Dendritic cell treated with granulocyte-macrophage colony-stimulating factor and Interleukin-4, amounts not matched to agents 40 ng/mL and 50 ng/mL, for 4 days (primary cell): ENCODE measurements around the gene ICAM4.
A peak's percentile ranks its signal among the peaks of the same experiment; 100 is the strongest.
"Not testable (repeated sequence)": the region's sequence is repeated elsewhere in the genome, so short reads cannot be mapped to it uniquely, and the experiment has no call there.

Experiments used
- H3K27ac Mint-ChIP-seq: one replicate; pipeline ENCODE4 v1.8.0; 2022; ENCODE audit warnings: mild to moderate bottlenecking, mixed read lengths
- H3K27me3 Mint-ChIP-seq: one replicate; pipeline ENCODE4 v1.8.0; 2022; ENCODE audit warnings: mild to moderate bottlenecking, mixed read lengths
- H3K36me3 Mint-ChIP-seq: one replicate; pipeline ENCODE4 v1.8.0; 2022; ENCODE audit warnings: low read depth, mixed read lengths
- H3K4me1 Mint-ChIP-seq: one replicate; pipeline ENCODE4 v1.8.0; 2022; ENCODE audit warnings: low read depth, mixed read lengths
- H3K4me3 Mint-ChIP-seq: one replicate; pipeline ENCODE4 v1.8.0; 2022; ENCODE audit warnings: mild to moderate bottlenecking, moderate library complexity, mixed read lengths
- H3K9me3 Mint-ChIP-seq: one replicate; pipeline ENCODE4 v1.8.0; 2022; ENCODE audit warnings: mixed read lengths
- intact Hi-C: fragments of 100-400 bp; cut with micrococcal nuclease; formaldehyde crosslinking; loops from one replicate; pipeline ENCODE4 v1.15.0; 2022

The ICAM4 gene

GRCh38 chr19:10328558-10329429 is 42.0 kb downstream of the ICAM4 start:
- H3K9me3 Mint-ChIP-seq: no peaks in the 10 kb centered on the region

GRCh38 chr19:10329555-10329954 is 42.8 kb downstream of the ICAM4 start:
- Mint-ChIP-seq H3K36me3 (peaks cover 72% of the 10 kb centered on the region), H3K4me1 (peaks cover 26% of the 10 kb centered on the region), H3K4me3 (no peak overlapping the region), H3K9me3 (no peaks in the 10 kb centered on the region), H3K27ac (no peak overlapping the region), H3K27me3 (no peaks in the 10 kb centered on the region)
- intact Hi-C loops: no loop called here

More at GRCh38 chr19:10328558-10329429, 42.0 kb downstream of the ICAM4 start:
- H3K36me3 Mint-ChIP-seq: peaks cover 79% of the 10 kb centered on the region
- intact Hi-C loops: no loop called here
- no peaks in the 10 kb centered on the region for H3K27me3 Mint-ChIP-seq
- H3K4me1 Mint-ChIP-seq: peaks cover 19% of the 10 kb centered on the region
- H3K27ac Mint-ChIP-seq: no peak overlapping the region
- no peak overlapping the region for H3K4me3 Mint-ChIP-seq

- intact Hi-C loops: loop anchor here (5.0 kb wide), 1 partner anchor 40 kb away; no protein-coding TSS in a partner anchor
- Mint-ChIP-seq H3K9me3 (no peaks in the 10 kb centered on the region), H3K4me3 (peak overlapping the region; percentile 94), H3K36me3 (peaks cover 54% of the 10 kb centered on the region), H3K27me3 (no peaks in the 10 kb centered on the region), H3K4me1 (peaks cover 40% of the 10 kb centered on the region), H3K27ac (peak overlapping the region; percentile 92)
These were observed 45.6 kb downstream of the ICAM4 start for GRCh38 chr19:10332158-10332964.

GRCh38 chr19:10332965-10333757 is 46.4 kb downstream of the ICAM4 start, which contains the start of gene RAVER1:
Gene RAVER1, minus strand, starts transcription at chr19:10333529. Its CDS starts 22 bp downstream, at chr19:10333507.
- Mint-ChIP-seq H3K36me3 (peaks cover 46% of the 10 kb centered on the region), H3K9me3 (no peaks in the 10 kb centered on the region), H3K4me1 (peaks cover 44% of the 10 kb centered on the region)

GRCh38 chr19:10333758-10334587 is 47.2 kb downstream of the ICAM4 start:
- Mint-ChIP-seq H3K27ac (peak overlapping the region; percentile 92), H3K4me3 (peak overlapping the region; percentile 94), H3K4me1 (peaks cover 52% of the 10 kb centered on the region), H3K9me3 (no peaks in the 10 kb centered on the region), H3K27me3 (no peaks in the 10 kb centered on the region), H3K36me3 (peaks cover 38% of the 10 kb centered on the region)
- intact Hi-C loops: loop anchor here (5.0 kb wide), 1 partner anchor 42 kb away; no protein-coding TSS in a partner anchor

More at GRCh38 chr19:10332965-10333757, 46.4 kb downstream of the ICAM4 start, which contains the start of gene RAVER1:
- Mint-ChIP-seq H3K27ac (peak within 1 kb of the TSS; percentile 92), H3K4me3 (peak within 1 kb of the TSS; percentile 94), H3K27me3 (no peaks in the 10 kb centered on the region)
- intact Hi-C loops: loop anchor here (5.0 kb wide), 1 partner anchor 41 kb away; no protein-coding TSS in a partner anchor

DNA sequence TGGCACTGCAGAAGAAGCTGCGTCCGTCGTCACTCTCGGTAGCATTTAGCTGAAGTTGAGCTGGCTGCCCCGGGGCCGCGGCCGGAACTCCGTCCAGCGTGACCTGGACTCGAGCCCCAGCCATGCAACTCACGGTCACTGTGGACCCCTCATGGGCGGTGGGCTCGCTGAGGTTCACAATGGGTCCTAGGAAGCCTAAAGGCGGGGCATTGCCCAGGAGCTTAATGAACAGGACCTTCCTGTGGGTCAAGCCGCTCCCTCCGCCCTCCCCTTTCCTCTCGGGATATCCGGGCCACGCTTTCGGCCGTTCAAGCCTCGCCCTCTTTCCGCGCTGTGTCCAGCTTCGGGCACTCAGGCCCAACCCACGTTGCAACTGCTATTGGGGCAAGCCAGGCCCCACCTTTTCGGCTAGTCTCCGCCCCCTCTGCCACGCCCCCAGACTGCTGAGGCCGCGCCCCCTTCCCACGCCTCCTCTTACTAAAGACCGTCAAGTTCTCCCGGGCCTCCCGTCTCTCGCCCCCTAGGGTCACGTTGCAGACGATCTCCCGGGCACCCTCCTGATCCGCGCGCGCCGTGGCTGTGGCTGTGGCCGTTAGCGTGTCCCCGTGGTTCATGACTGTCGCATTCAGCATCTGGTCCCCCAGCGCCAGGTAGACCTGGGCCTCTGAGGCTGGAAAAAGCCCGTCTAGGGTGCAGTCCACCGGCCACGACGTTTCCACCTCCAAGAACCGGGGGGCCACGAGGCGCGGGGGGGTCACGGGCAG is 48.0 kb downstream of the ICAM4 start:
- Mint-ChIP-seq H3K9me3 (no peaks in the 10 kb centered on the region), H3K27ac (peak overlapping the region; percentile 92), H3K4me3 (no peak overlapping the region), H3K27me3 (no peaks in the 10 kb centered on the region), H3K36me3 (peaks cover 30% of the 10 kb centered on the region), H3K4me1 (peaks cover 60% of the 10 kb centered on the region)
- intact Hi-C loops: loop anchor here (5.0 kb wide), 1 partner anchor 42 kb away; no protein-coding TSS in a partner anchor

DNA sequence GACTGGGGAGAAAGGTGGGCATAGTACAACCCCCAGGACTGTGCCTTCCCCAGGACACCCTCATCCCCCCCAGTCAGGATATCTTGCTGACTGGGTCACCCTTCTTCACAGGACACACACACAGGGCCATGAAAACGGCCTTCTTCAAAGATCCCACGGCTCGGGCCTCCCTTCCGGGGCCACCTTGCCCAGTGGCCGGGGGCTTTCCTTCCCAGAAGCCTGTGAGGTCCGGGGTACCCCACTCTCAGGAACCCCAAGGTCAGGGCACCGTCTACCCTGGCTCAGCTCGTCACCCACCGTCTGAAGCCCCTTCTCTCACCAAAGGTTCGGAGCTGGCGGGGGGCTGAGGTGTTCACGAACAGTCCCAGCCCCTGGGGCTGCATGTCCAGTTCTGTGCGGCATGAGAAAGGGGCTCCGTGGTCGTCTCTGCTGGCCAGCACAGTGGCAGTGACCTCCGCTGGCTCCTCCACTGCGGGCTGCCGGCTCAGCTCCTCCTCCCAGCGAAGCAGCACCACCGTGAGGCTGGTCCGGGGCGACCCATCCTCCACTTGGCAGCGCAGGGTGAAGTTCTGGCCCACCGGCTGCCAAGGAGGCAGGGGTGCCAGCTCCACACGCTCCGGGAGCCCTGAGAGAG is 48.7 kb downstream of the ICAM4 start:
- Mint-ChIP-seq H3K4me3 (no peak overlapping the region), H3K4me1 (peaks cover 67% of the 10 kb centered on the region)

GRCh38 chr19:10336725-10337124 is 50.0 kb downstream of the ICAM4 start:
- H3K4me3 Mint-ChIP-seq, H3K27me3 Mint-ChIP-seq, H3K9me3 Mint-ChIP-seq, H3K27ac Mint-ChIP-seq, intact Hi-C loops: not testable (repeated sequence)
- H3K36me3 Mint-ChIP-seq: peaks cover 22% of the 10 kb centered on the region
- peaks cover 71% of the 10 kb centered on the region for H3K4me1 Mint-ChIP-seq

More for the DNA sequence above, 48.7 kb downstream of the ICAM4 start:
- H3K9me3 Mint-ChIP-seq: no peaks in the 10 kb centered on the region
- intact Hi-C loops: no loop called here
- peaks cover 23% of the 10 kb centered on the region for H3K36me3 Mint-ChIP-seq
- no peaks in the 10 kb centered on the region for H3K27me3 Mint-ChIP-seq
- peak overlapping the region; percentile 34 for H3K27ac Mint-ChIP-seq
